Umbilical cord (tissue), 2 donors: ENCODE measurements around the gene ARHGAP33. TPM values are rescaled to one million over a fixed set of nuclear protein-coding genes. Genes with fewer than 3 reads are reported as not detected.
"Not testable (repeated sequence)": the region's sequence is repeated elsewhere in the genome, so short reads cannot be mapped to it uniquely, and the experiment has no call there.

ENCODE experiments used
- DNase-seq: peaks from one replicate; pipeline ENCODE4 v3.0.0-alpha.2; 2015; ENCODE audit warnings: low spot score
- total RNA-seq: library from RNA; depleted of rRNA; stranded (reverse); fragments of >200 nt; gene quantifications from one replicate; pipeline ENCODE4 v1.2.3, GENCODE V29; 2014; ENCODE audit warnings: low replicate concordance; ENCODE audit not compliant: insufficient read depth

The ARHGAP33 gene
- total RNA-seq, 1 donor from 2014 or later: 0.96 TPM

DNA sequence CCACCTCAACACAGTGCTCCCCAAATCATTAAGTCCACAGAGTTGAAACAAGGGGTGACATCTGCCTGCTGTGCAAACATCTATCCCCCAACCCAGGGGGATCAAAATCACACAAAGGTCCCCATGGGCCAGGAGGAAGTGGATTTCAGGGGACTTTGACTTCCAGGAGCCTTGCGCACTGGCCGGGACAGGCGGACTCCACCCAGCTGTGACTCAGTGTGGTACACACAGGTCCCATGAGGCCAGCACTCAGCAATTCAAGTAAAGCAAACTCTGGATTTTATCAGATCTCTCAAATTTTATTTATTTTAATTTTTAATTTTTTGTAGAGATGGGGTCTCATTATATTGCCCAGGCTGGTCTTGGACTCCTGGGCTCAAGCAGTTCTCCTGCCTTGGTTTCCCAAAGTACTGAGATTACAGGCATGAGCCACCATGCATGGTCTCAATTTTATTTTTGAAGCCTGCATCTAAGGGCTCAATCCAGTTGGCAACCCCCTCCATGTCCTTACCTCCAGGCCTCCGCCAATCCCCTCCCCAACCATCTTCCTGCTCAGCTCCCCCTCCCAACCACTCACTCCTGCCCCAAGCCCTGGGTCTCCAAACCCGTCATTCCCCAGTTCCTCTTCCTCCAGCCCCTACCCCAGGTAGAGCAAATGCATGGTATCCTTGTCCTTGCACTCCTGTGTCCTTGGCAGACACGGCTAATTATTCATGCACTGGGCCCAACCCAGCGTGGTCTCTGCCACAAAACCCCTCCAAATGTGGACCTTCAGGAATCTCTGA lies 18.2 kb downstream of the ARHGAP33 start:
- DNase-seq: no peak

DNA sequence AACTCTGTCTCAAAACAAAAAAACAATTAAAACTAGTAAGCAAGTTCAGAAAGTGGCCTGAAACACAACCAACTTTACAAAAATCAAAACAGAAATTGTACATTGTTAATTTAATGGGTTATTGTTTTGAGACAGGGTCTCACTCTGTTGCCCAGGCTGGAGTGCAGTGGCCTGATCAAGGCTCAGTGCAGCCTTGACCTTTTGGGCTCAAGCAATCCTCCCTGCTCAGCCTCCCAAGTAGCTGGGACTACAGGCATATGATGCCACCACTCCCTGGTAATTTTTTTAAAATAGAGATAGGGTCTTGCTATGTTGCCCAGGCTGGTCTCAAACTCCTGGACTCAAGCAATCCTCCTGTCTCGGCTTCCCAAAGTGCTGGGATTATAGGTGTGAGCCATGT lies 20.2 kb downstream of the ARHGAP33 start:
- DNase-seq: not testable (repeated sequence)

DNA sequence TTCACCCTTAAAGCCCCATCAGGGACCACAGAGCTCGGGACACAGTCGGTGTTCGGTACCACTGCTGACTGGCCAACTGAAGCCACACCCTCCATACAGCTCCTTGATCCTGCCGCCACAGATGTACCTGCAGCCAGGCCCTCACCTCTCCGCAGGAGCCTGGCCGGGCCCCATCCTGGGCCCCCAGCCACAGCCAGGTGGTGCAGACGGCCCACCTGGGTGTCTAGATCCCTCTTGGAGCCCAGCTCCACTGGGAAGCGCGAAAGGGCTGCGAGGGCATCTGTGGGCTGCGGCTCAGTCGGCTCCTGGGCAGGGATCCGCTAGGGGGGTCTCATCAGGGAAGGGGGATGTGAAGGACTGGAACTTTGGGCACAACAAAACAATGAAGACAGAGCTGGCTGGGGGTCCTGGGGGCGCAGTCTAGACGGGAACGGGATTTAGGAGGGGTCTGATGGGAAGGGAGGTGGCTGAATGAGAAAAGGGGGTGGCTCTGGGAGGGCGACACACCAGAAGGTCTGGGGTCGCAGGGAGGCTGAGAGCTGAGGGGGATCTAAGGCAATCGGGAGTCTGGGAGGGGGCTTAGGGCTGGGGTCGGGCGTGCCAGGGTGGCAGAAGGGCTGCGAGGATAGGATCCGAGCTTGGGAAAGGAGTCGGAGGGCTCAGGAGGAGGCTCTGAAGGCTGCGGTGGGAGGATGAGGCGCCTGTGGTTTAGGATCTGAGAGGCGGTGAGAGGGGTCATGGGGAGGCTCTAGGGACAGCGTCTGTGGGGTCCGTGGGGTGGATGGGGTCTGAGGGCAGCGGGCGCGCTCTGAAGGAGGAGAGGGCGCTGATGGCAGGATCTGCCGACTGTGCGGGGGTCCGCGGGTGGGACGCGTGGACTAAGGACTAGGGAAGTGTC lies 21.5 kb downstream of the ARHGAP33 start:
- no peak for DNase-seq

DNA sequence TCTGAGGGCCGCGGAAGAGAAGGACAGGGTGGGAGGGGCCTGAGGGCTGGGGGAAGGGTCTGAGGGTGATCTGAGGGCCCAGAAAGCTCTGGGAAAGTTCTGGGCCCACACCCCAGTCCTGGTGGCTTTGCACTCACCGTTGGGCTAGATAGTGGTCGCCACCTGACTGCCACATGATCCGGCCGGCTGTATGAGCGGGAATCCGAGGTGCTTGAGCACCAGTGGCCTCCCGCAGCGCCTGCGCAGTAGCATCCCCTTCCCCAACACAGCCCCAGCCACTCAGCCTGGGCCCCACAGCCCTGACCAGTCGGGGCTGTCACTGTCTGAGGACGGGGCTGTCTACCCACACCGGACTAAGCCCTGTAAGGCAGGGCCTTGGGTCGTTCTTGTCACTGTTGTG lies 22.3 kb downstream of the ARHGAP33 start:
- DNase-seq: peak; percentile 62

DNA sequence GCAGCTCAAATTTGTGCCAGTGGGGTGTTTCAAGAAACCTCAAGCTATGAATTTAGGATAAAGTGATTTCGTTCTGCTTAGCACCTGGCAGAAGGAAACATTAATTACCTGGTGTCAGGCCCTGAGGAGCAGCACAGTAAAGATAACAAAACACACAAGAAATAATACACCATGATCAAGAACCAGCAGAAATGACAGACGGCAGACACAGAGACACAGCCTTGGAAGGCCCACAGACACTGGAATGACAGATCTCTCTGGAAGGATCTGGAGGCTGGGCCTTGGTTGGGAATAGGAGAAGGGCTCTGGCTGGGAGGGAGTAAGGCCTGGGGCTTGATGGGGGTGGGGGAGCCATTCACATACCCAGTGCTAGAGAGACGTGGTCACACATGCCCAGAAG lies 26.5 kb downstream of the ARHGAP33 start:
- DNase-seq: no peak

DNA sequence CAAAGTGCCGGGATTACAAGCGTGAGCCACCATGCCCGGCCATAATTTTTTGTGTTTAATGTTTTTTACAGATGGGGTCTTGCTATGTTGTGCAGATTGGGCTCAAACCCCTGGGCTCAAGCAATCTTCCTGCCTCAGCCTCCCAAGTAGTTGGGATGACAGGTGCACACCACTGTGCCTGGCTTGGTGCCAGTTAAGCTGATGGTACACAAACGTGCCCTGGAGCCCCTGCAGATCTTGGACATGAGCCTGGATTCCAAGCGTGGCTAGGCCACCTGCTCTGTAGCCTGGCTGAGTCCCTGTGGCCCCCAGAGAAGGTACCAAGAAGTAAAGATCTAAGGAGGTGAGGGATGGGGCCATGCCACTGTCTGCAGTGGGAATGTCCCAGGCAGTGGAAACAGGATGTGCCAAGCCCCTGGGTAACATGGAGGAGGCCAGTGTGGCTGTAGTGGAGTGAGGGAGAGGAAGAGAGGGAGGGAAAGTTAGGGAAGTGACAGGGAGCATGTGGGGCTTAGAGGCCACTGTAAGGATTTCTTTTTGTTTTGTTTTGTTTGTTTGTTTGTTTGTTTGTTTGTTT lies 30.2 kb downstream of the ARHGAP33 start:
- no peak for DNase-seq

DNA sequence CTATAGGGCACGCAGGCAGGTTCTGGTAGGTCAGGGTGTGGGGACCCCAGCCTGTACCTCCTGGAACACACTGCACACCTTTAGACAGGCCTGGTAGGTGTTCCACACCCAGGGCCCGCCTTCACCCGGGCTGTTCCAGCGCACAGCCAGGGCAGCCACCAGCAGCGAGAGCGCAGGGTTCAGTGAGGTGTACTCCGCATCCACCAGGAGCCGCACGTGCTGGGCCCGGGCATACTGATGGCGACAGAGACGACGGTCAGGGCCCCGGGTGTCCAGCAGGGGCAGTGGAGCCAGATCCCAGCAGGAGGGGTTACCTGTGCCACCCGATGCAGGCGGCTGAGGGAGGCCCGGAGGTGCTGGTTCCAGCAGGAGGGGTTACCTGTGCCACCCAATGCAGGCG lies 31.2 kb downstream of the ARHGAP33 start:
- no peak for DNase-seq

DNA sequence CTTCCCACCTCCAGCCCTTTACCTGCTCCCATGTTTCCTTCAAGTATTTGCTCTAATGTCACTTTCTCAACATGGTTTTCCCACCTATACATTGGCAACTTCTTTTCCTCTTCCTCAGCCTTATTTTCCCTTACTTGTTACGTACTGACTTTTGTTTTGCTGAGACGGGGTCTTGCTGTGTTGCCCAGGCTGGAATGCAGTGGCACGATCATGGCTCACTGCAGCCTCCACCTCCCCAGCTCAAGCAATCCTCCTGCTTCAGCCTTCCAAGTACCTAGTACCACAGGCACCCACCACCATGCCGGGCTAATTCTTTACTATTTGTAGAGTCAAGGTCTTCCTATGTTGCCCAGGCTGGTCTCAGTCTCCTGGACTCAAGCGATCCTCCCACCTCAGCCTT lies 32.3 kb downstream of the ARHGAP33 start:
- no peak for DNase-seq

DNA sequence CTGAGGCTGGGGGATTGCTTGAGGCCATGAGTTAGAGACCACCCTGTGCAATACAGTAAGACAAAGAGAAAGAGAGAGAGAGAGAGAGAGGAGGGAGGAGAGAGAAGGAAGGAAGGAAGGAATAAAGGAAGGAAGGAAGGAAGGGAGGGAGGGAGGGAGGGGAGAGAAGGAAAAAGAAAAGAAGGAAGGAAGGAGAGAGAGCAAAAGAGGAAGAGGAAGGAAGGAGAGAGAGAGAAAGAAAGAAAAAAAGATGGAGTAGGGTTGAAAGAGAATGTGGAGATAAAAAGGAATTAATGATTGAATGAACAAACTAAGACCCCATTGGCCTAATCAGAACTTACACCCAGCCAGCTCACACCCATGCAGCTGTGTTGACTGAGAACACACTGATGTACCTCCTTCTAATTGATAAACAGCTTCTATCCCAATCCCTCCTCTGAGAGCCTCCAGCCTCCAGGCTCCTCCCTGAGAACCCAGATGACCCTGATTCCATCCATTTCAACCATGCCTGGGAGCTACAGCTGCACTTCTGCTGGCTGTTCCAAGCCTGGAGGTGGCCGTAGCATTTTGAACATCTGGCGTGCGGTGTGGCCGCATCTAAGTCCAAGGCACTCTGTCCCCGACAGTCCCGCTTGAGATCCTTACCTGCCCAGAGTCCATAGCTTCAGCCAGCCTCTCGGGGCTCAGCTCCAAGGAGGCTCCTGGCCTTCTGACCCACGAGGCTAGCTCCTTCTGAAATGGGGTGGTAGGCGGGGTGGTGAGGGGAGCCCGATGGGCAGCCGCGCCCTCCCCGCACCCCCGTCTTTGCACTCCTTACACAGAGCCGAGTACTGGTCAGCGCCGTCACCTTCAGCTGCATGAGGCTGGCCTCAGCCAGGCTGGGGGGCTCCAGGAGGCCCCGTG lies 36.2 kb downstream of the ARHGAP33 start:
- no peak for DNase-seq

DNA sequence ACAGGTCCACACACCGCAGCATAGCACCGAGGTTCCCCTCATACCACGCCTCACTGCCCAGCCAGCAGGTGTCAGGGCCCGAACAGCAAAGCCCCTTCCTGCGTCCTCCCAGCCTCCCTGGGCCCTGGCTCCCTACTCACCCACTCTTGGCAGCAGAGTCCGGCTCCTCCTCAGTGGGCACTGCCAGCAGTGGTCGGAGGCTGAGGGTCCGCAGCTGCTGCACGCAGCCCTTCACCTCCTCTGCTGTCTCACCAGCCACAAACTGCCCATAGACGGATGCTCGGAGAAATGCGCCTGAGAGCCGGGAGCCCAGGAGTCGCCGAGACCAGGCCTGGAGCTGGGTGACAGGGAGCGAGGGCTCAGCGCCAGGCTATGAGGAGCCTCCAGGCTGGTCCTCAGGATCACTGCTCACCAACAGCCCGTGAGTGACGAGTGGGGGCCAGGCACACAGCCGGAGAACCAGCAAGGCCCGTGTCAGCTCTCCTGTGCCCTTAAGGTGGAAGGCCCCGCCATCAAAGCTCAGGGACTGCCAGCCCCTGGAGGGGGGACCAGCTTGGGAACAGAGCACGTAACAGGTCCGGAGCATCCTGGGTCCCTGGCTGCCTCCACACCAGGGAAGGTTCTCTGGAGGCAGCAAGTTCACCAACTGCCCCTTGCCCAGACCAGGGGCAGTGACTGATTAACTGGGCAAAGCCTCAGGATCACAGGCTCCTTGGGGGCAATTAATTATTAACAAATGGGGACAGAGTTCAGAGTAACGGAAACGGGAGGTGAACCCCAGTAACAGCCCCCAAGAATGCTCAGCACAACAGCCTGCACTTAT lies 37.1 kb downstream of the ARHGAP33 start, which contains the start of gene PRODH2:
PRODH2 (minus strand) TSS at position 626 of the 823 bp plus-strand sequence; CDS start at position 586, 40 bp downstream.
- no peak for DNase-seq

DNA sequence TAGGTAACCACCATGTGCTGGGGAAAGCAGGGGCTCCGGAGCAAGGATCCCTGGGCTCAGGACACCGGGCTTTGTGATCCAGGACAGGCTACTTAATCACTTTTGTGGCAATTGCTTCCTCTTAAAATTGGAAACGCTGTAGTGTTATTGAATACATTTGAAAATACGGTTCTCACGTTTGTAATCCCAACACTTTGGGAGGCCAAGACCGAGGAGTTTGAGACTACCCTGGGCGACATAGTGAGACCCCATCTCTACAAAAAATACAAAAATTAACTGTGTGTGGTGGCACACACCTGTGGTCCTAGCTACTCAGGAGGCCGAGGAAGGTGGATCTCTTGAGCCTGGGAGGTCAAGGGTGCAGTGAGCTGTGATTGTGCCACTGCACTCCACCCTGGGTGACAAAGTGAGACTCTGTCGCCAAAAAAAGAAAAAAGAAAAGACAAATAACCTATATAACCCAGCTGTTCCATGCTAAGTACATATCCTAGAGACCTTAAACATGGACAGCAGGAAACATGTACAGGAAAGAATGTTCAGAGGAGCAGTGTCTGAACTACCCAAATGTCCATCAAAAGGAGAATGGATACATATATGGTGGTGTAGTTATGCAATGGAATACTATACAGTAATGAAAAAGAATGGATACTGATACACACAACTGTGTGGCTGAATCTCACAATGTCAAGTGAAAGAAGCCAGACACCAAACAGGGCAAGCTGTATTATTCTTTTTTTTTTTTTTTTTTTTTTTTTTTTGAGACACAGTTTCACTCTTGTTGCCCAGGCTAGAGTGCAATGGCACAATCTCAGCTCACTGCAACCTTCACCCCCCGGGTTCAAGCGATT lies 37.9 kb downstream of the ARHGAP33 start:
- DNase-seq: no peak

DNA sequence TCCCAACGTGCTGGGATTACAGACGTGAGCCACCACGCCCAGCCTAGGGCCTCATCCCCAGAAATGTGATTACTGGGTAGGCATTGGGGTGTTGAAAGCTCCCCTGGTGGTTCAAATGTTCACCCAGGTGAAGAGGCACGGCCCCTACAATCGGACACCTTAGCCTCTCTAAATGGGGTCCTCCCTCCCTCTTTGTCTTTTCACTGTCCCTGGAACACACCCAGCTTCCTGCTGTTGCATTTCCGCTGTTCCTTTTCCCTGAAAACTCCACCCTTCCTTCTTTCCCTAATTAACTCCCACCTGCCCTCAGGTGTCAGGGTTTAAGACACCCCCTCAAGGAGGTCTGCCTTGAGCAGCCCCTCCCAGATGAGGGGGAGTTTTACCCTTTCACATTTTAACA lies 40.9 kb downstream of the ARHGAP33 start:
- DNase-seq: no peak

DNA sequence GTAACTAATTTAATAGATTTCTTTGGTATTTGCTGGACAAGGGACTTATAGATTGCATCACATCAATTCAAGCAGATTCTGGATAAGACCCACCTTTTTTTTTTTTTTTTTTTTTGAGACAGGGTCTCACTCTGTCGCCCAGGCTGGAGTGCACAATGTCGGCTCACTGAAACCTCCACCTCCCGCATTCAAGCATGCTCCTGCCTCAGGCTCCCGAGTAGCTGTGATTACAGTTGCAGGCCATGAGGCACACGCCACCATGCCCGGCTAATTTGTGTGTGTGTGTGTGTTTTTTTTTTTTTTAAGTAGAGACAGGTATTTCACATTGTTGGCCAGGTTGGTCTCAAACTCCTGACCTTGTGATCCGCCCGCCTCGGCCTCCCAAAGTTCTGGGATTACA lies 41.5 kb downstream of the ARHGAP33 start:
- no peak for DNase-seq

DNA sequence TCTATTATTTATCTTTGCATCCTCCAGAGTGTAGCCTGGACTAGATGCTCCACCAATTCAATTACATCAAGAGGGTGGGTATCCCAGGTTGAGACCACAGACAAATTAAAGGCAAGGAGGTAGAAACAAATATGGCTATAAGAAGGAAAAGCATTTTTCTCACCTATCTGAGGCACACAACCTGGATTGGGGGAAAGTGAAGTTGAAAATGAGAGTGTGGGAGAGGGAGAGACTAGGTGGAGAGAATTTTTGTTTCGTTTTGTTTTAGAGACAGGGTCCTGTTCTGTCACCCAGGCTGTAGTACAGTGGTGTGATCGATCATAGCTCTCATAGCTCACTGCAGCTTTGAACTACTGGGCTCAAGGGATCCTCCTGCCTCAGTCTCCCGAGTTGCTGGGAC lies 43.1 kb downstream of the ARHGAP33 start:
- DNase-seq: no peak

DNA sequence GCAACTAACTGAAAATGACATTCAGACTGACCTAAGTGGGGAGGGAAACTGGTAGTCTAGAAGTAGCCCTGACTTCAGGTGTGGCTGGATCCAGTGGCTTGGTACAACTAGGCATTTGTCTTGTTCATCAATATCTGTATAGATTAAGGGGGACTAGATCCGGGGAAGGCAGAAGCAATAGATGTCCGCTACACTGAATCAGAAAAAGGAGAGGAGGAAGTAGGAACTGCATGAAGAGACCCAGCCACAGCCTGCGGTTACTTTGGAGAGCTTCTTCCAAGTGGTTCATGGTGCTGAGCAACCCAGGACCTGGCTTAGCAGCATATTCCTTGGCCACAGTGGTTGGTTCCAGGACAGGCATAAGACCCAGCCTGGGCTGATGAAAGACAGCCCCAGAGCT lies 47.2 kb downstream of the ARHGAP33 start:
- DNase-seq: no peak

DNA sequence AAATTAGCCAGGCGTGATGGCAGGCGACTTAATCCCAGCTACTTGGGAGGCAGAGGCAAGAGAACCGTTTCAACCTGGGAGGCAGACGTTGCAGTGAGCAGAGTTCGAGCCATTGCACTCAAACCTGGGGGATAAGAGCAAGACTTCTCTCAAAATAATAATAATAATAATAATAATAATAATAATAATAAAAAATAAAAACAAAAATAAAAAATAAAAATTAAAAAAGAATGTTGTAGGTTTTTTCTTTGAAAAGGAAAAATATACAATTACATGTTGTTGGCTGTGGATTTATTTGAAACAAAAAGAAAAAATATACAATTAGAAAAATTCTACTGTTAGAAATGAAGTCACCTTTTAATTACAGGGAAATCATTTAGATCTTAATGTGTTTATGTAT lies 48.8 kb downstream of the ARHGAP33 start:
- DNase-seq: no peak

DNA sequence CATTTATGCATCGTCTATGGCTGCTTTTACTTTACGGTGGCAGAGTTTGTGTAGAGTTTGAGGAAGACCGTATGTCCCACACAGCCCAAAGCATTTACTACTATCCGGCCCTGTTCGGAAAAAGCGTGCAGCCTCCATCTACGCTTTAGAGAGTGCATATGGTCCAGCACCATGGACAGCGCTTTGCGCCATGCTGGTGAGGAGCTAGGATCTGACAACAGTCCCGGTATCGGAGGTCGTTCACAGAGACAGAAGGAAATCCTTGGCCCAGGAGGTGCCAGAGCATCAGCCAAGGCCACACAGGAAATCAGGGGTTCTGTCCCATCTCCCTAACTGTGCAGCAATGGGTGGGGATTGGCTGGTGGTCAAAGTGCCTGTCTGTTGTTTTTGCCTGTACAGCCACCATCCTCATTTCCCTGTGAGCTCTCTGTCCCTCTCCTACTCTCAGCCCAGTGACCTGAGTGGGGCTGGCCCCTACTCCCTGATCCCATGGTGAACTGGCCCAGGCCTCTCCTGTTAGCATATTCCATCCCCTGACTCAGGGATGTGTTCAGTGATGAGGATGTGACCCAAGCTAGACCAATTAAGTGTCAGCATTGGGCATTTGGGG lies 53.4 kb downstream of the ARHGAP33 start:
- DNase-seq: peak; percentile 81

DNA sequence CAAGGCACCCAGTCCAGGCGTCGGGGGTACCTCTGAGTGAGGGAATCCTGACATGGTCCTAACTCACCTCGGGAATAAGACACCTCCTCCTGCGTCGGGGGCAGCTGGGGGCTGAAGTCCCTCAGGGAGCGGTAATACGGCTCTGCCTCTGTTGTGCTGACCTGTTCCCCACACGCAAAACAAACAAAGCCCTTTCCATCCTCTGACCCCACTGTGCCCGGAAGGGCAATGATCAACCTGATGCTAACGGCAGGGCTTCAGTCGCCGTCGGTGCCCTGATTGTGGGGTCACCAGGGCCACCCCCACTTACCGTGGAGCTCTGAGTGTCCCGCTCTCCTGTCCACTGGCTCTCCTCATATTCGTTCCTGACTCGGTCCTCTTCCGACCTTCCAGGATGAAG lies 55.6 kb downstream of the ARHGAP33 start:
- no peak for DNase-seq

DNA sequence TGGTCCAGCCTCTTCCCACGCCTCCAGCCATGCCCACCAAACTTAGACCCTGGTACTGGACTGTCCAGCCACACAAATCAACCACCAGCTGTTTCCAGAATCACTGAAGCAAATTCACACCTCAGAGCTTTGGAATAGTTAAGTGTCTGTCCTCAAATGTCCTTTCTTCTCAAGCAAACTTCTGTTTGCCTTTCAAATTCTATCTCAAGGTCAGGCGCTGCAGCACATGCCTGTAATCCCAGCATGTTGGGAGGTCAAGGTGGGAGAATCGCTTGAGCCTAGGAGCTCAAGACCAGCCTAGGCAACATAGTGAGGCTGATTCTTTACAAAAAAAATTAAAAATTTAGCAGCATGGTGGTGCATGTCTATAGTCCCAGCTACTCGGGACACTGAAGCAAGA lies 56.7 kb downstream of the ARHGAP33 start:
- no peak for DNase-seq
